ENCODE data around the gene IL1RN. TPM values are rescaled to one million over a fixed set of nuclear protein-coding genes. Genes with fewer than 3 reads are reported as not detected.
A peak's percentile ranks its signal among the peaks of the same experiment; 100 is the strongest.

The IL1RN gene
- total and polyA plus RNA-seq, 2 of the 13 experiments (the other 11 are each of a cell fraction or from before 2014, with no cell fraction given), result 21.2 to 101 TPM

GRCh38 chr2:113167115-113167932, 39.9 kb downstream of the IL1RN start (continued):
- TF ChIP-seq ZNF839 (CRISPR knock-in tag; IDR thresholded peaks at IDR 0.05; ENCODE audit: borderline replicate concordance) (0 out of 2 replicates have a peak, but pooled peaks have one; percentile 41), ZBTB25 (CRISPR knock-in tag; IDR thresholded peaks at IDR 0.05) (peak; percentile 95), ZNF784 (CRISPR knock-in tag; IDR thresholded peaks at IDR 0.05; ENCODE audit: borderline replicate concordance) (no peak), TCF7 (IDR thresholded peaks at IDR 0.05; ENCODE audit: low read depth) (peak; percentile 52; the same call in 1 of the 2 replicates), GPBP1L1 (CRISPR knock-in tag; IDR thresholded peaks at IDR 0.05) (no peak), LRRFIP1 (CRISPR knock-in tag; conservative IDR thresholded peaks at IDR 0.05) (0 out of 2 replicates have a peak, but pooled peaks have one; percentile 55), HOXA5 (CRISPR knock-in tag; IDR thresholded peaks at IDR 0.05) (peak; percentile 59; the same call in 1 of the 2 replicates), ZNF776 (CRISPR knock-in tag; IDR thresholded peaks at IDR 0.05) (0 out of 2 replicates have a peak, but pooled peaks have one; percentile 14), MTA3 (CRISPR knock-in tag; IDR thresholded peaks at IDR 0.05) (no peak), STAT5B (CRISPR knock-in tag; IDR thresholded peaks at IDR 0.05) (peak; percentile 76; the same call in 1 of the 2 replicates), NFIC (IDR thresholded peaks at IDR 0.05; ENCODE audit: low read length) (0 out of 2 replicates have a peak, but pooled peaks have one; percentile 35), SOX5 (CRISPR knock-in tag; IDR thresholded peaks at IDR 0.05; ENCODE audit: borderline replicate concordance) (peak; percentile 96), ATF5 (CRISPR knock-in tag; IDR thresholded peaks at IDR 0.05; ENCODE audit: low read depth) (0 out of 2 replicates have a peak, but pooled peaks have one; percentile 89), SIX1 (CRISPR knock-in tag; IDR thresholded peaks at IDR 0.05; ENCODE audit: borderline replicate concordance) (peak; percentile 74; the same call in 1 of the 2 replicates), MED13 (CRISPR knock-in tag; IDR thresholded peaks at IDR 0.05) (0 out of 2 replicates have a peak, but pooled peaks have one; percentile 63), SPEN (CRISPR knock-in tag; IDR thresholded peaks at IDR 0.05; ENCODE audit: low read depth) (peak; percentile 97), PREB (CRISPR knock-in tag; IDR thresholded peaks at IDR 0.05) (no peak), ZNF841 (CRISPR knock-in tag; IDR thresholded peaks at IDR 0.05; ENCODE audit: borderline replicate concordance) (peak; percentile 75; the same call in 1 of the 2 replicates), ZNF605 (CRISPR knock-in tag; IDR thresholded peaks at IDR 0.05) (peak; percentile 98), TAF15 (IDR thresholded peaks at IDR 0.05; ENCODE audit: low read depth, low read length, poor library complexity, severe bottlenecking) (no peak), ZNF777 (CRISPR knock-in tag; IDR thresholded peaks at IDR 0.05) (peak; percentile 56; the same call in 1 of the 2 replicates), GZF1 (CRISPR knock-in tag; IDR thresholded peaks at IDR 0.05) (peak; percentile 80)
